GM19395 (cell line): ENCODE data around the gene ACVR1C.

Experiments used
- ATAC-seq: cut with Tn5 transposase; IDR thresholded peaks from one replicate; pipeline ENCODE4 v1.9.1; 2021; ENCODE audit warnings: mild to moderate bottlenecking, moderate library complexity; ENCODE audit not compliant: unreplicated experiment

Gene ACVR1C

DNA sequence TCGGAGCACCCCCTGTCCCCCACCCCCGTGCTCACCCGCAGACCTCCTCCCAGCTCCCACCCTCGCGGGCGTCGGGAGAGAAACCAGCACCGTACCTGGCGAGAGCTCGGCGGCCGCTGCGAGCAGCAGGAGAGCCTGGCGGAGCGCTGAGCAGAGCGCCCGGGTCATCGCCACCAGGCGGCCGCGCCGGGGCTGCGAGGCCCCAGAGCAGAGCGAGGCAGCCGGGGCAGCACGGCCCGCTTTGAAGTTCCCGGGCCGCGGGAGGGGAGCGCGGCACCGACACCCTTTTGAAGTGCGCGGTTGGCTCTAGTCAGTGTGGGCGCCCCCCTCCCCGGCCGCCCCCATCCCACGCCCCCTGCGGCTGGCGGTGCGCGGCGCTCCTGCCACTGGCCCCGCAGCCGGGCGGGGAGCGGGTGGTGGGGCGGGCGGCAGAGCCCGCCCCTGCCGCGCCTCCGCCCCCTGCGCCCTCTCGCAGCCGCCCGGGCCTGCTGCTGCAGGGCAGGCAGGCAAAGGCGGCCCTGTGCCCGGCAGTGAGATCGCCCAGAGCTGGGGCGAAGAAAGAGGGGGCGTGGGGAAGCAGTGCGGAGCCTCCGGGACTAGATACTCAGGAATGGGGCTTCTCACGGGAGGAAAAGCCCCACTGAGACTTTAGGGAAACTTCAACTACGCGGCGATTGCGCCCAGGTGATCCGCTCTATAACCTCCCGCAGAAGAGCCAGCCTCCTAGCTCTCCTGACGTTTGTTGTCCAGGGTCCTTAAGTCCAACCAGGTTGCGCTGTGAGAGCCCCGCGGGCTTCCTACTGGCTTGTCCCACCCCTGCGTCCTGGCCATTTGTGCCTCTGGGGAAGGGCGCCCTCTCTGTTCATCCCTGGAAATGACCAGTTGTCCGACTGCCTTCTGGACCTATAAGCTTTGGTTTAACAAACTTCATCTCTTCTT is at the start of gene ACVR1C:
Gene ACVR1C, minus strand, starts transcription at position 388 of the 939 bp plus-strand sequence. Its CDS starts 220 bp downstream, at position 168.
- peak; percentile 87 for ATAC-seq

GRCh38 chr2:157677941-157678340 is 49.3 kb upstream of the ACVR1C start:
- ATAC-seq, result no peak

GRCh38 chr2:157672129-157672528 is 43.5 kb upstream of the ACVR1C start:
- ATAC-seq, result no peak

DNA sequence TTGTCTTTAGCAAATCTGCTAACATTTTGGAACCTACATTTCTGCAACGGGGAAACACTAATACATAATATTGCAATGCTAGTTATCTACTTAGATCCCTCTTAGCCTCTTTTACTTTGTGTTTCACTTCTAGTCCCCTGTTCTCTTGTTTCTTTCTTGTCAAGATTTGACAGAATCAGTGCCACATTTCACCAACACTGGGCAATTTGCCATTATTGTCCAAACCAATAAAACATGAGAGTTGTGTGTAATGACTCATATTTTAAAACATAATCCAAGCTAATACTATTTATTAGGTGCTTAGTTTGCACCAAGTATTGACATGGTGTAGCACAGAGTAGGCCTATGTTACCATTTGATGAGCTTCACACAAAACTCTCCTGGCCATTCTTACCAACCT is 33.7 kb upstream of the ACVR1C start:
- ATAC-seq, result no peak

DNA sequence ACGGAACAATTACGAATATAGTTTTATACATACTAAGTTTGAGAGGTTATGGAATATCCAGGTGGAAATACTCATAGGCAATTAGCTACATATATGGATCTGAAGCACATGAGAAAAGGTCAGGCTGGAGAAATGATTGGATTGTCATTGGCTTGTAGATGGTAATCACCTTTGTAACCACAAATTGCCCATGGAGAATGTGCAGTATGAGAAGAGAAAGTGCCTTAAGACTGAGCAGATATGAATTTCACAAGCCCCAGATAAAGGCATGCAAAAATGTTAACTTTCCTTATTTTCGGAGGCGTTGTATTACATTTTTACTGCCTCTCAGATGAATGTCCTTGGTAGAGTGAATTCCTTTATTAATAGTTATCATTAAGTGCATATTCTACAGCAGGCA is 33.1 kb upstream of the ACVR1C start:
- no peak for ATAC-seq

DNA sequence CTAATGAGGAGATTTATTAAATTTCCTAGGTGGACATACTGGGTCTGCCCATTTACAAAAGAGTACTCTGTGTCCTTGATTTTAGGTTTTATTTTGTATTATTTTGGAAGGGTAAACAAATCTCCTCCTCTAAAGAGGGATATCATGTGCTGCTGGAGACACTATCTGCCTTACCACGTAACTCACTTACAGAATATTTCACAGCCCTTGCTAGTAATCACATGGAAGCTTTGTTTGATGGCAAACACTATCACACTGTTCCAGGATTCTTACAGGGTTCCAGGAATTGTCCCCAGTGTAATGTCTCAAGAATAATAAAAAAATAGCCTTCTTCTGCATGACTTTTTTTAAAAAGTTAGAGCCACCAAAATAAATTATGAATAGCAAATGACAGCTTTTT is 29.2 kb upstream of the ACVR1C start:
- ATAC-seq, result no peak

DNA sequence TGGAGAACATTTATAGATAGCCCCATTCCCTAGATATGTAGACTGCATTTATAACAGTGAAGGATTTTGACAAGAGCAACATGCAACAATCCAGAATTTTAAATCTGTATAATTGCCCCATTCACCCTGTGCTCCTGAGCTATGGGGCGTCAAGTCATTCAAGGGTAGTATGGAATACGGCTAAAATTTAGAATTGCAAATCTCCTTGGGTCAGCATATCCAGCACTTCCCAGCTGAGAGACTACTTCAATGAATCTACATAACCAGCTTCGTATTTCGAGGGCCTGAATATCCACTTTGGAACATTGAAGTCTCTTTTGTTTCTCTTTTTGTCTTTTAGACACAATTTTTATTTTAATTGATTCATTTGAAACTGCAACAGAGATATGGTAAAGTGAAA is 28.4 kb upstream of the ACVR1C start:
- no peak for ATAC-seq

DNA sequence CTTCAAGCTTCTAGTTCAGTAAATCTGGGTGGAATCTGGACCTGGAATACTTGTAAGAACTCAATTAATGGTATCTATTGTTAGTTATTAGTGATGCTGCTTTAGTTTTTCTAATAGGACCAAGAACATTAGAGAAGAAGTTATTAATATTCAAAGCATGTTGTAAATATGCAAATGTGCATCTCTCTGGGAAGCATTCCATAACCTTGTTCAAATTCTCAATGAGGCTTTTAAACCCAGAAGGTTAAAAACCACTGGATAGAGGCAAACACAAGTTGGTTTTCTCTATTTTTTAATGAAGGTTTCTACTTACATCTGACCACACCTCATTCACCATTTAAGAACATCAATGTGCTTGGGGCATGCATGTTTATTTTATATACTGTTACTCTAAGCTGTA is 16.1 kb upstream of the ACVR1C start:
- ATAC-seq, result no peak

GRCh38 chr2:157631861-157632260 is 3.2 kb upstream of the ACVR1C start:
- ATAC-seq, result no peak

DNA sequence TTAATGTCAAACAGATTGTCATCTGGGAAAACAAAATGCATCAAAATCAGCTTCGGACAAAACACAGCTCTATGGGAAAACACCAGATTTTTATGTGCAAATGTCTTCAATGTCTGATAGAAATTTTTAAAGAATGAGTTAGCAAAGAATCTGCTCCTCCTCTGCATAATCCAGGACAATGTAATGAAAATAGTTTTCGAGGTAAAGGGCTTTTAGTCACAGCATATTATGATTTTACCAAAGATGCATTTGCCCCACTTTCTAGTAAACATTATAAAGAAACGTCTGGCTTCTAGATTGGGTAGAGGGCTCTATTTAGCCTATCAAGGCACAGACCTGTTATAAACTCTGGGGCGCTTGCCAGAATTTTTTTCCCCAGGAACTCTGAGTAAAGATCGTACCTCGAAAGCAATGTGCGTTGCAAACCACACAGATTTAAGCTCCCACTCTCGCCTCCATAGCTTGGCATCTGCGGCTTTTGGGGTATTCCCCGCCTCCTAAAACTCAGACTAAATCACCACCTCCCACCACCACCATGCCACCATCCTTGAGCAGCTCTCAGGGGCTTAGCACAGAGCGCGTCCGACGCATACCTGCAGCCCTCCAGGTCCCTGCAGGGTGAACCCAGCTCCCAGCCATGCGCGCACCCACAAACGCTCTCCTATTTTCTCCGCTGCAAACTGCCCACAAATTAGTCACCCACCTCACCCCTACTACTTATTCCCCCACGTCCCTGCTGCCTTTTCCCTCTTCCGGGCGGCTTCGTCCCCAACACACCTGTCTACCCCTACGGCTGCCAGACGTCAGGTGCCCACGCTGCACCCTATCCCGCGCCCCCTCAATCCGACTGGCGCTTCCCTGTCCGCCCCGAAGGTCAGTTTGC is 829 bp downstream of the ACVR1C start:
- ATAC-seq, result peak; percentile 15

- ATAC-seq, result no peak
Measured at GRCh38 chr2:157625296-157625695, 3.4 kb downstream of the ACVR1C start.

DNA sequence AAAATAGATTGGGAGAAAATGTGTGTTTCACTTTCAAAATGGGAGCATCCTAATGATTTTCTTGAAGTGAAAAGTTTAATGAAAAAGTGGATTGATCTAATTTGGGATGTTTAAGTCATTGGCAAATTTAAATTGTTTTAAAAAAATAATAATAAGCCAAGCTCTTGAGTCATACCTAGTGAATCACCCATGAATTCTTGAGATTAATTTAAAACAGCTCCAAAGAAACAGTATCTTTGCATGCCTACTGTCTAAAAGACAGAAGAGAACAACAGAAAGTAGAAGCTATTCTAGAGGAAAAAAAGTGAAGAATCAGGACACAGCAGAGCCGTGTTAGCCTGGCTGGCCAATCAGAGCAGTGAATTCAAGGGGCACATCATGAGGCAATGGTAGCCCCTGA is 7.7 kb downstream of the ACVR1C start:
- no peak for ATAC-seq

DNA sequence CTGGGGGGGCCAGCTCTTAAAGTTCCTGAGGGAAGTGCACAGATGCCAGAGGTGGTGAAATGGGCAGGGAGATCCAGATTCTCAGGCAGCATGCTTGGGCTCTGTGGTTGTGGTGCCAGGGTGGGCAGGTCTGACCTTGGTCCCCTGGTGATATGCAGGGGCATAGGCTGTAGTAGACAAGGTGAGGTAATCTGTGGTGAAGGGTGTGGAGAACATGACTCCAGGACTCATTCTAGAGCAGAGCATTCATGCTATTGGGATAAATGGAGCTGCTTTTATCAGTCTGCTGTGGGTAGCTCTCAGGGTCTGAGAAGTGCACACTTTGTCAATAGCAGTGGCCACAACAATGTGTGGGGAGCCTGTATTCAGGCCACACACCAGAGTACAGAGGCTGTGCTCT is 16.9 kb downstream of the ACVR1C start:
- ATAC-seq, result no peak

DNA sequence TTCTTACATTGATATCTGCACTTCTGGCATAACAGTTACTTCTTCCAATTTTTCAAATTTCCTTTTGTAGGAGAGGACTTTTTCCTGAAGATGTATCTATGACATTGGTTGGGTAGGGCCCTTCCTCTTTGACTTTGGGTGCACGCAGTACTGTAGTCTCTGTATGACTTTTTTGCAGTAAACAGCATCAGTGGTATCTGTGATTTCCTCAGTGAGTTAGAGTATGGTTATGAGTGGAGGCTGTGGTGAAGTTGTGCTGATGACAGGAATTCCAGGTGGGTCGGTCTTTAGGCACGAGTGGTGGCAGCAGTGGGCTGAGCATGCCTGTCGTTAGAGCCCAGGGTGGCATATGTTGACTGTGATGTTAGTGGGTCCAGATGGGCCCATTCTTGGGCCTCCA is 17.6 kb downstream of the ACVR1C start:
- no peak for ATAC-seq

GRCh38 chr2:157606534-157606933 is 22.1 kb downstream of the ACVR1C start:
- no peak for ATAC-seq

DNA sequence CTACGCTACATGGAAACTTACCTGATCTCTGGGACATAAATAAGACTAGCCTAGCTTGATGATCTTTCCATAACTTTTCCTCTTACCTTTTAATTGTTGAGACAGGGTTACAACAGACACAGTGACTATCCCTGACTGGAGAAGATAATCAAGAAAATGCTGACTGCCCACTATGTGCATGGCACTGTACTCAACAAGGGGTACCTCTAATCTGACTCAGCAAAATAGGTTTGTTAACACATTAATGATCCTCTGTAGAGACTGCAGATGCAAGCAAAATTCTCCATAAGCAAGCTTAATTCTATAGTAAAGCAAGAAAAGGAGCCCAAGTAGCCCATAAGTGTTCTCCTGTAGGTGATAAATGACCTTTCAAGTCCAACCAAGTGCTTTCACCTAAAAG is 25.5 kb downstream of the ACVR1C start:
- no peak for ATAC-seq

GRCh38 chr2:157601807-157602206 is 26.9 kb downstream of the ACVR1C start:
- no peak for ATAC-seq

- ATAC-seq, result no peak
Measured at GRCh38 chr2:157596992-157597681, 31.5 kb downstream of the ACVR1C start.

- ATAC-seq, result no peak
Measured at GRCh38 chr2:157593411-157593810, 35.3 kb downstream of the ACVR1C start.

GRCh38 chr2:157592948-157593347 is 35.7 kb downstream of the ACVR1C start:
- ATAC-seq, result no peak

- ATAC-seq, result no peak
Measured at GRCh38 chr2:157592374-157592773, 36.3 kb downstream of the ACVR1C start.
